Choroid plexus epithelial cell (primary cell): ENCODE measurements around the gene TMEM33.

Experiments
- DNase-seq: peaks from one replicate; pipeline ENCODE4 v3.0.0-alpha.2; 2010; ENCODE audit warnings: low read depth
- H3K4me3 ChIP-seq: 2 replicates; pipeline ENCODE4 v1.5.1; 2011; ENCODE audit warnings: low read depth, mild to moderate bottlenecking, control low read depth, low read length, moderate library complexity
- TF ChIP-seq, protein P1 (sequence below): conservative IDR thresholded peaks from 2 replicates; pipeline ENCODE4 v1.5.1; 2011; ENCODE audit warnings: low read depth, mild to moderate bottlenecking, control low read depth, inconsistent platforms, low read length, moderate library complexity

TMEM33 gene

DNA sequence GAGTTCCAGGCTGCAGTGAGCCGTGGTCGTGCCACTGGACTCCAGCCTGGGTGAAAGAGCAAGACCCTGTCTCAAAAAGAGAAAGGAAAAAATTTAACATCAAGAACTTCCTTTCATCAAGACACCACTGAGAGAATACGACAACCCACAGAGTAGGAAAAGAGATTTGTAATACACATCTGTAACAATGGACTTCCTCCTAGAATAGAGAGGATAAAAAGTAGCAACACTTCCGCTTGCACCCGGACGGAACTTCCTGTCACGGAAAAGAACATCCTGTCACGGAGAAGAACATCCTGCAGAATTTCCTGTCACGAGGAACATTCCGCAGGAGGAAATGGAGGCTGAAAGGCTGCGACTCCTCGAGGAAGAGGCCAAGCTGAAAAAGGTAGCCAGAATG, 46.2 kb downstream of the TMEM33 start, which contains the start of gene DCAF4L1:
Gene DCAF4L1, plus strand, starts transcription at position 301 of the 400 bp plus-strand sequence. Its CDS starts 37 bp downstream, at position 338.
- TF ChIP-seq, protein P1, sequence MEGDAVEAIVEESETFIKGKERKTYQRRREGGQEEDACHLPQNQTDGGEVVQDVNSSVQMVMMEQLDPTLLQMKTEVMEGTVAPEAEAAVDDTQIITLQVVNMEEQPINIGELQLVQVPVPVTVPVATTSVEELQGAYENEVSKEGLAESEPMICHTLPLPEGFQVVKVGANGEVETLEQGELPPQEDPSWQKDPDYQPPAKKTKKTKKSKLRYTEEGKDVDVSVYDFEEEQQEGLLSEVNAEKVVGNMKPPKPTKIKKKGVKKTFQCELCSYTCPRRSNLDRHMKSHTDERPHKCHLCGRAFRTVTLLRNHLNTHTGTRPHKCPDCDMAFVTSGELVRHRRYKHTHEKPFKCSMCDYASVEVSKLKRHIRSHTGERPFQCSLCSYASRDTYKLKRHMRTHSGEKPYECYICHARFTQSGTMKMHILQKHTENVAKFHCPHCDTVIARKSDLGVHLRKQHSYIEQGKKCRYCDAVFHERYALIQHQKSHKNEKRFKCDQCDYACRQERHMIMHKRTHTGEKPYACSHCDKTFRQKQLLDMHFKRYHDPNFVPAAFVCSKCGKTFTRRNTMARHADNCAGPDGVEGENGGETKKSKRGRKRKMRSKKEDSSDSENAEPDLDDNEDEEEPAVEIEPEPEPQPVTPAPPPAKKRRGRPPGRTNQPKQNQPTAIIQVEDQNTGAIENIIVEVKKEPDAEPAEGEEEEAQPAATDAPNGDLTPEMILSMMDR: no peak
- H3K4me3 ChIP-seq: no peak within 1 kb of the TSS
- DNase-seq: no peak

DNA sequence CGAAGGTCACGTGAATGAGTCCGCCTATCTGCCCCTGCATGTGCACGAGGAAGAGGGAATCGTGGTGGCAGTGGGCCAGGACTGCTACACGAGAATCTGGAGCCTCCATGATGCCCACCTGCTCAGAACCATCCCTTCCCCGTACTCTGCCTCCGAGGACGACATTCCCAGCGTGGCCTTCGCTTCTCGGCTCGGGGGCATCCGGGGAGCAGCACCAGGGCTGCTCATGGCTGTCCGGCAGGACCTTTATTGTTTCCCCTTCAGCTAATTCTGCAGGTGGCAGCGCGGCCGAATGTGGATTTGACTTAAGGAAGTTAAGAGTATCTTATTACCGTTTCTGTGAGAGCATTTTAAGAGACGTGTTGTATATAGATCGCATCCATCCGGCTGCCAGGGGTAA, 47.5 kb downstream of the TMEM33 start:
- no peak for DNase-seq
- TF ChIP-seq, protein P1: no peak
- no peak overlapping the region for H3K4me3 ChIP-seq

DNA sequence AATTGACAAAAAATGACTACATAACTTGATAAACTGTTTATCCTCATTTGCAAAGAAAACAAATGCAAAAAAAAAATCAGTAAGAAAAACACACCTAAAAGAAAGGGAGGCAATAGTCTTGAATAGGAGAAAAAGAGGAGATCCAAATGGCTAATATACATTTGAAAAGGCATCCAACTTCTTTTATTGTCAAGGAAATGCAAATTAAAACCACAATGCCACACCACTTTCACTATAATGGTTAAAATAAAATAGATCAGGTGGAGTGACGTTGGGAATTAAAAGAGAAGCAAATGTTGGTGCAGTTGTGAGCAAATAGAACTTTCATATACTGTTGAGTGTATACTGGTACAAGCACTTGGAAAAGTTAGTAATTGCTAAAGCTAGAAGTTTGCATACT, 49.9 kb downstream of the TMEM33 start:
- no peak overlapping the region for H3K4me3 ChIP-seq
- TF ChIP-seq, protein P1: no peak
- no peak for DNase-seq

DNA sequence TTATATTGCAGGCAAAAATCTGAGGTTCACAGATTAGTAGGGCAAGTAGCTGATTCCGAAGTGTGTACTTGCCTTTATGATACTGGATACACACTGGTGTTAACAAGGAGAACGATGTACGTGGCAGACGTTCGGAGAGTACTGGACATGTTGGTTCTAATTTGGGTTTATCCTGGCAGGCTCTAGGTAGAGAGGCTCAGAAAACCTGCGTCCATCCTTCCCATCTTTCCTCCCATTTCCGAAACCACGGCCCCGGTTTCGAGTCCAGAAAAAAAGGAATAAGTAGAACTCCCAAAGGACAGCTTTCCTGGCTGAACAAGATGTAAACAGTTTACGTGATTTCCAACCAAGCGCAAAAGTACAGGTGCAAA, 54.8 kb downstream of the TMEM33 start:
- peak overlapping the region; percentile 79 for H3K4me3 ChIP-seq
- DNase-seq: peak; percentile 5
- TF ChIP-seq, protein P1: no peak

DNA sequence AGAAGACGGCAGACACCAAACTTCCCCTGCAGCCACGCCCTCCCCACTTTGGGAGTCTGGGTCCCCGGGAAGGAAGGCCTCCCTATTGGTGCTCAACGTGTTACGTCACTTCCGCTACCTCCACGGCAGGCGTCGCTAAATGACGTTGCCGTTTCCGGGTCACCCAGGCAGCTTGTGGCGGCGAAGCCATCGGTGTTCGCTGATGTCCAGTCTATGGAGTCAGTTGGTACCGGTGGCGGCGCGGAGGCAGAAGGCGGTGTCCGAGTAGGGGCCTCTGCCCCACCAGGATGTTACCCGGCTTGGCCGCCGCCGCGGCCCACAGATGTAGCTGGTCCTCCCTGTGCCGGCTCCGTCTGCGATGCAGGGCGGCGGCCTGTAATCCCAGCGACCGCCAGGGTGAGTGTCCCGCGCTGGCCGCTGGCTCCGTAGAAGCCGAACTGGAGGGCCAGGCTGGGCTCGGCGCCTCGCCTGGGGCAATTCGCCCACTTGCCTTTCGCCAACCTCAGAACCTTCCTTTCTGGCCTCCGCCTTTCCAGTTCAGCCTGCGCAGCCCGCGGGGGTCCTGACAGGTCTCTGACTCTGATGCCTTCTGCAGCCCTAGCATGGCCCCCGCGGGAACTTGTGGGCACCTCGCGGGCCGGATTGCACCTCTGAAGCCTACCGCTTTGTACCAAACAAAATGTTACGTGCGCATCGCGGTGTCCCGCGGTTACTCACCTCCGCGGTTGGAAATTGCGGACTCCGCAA, 55.3 kb downstream of the TMEM33 start, which contains the start of gene SLC30A9:
Gene SLC30A9, plus strand, starts transcription at position 166 of the 747 bp plus-strand sequence. Its CDS starts 122 bp downstream, at position 288.
- TF ChIP-seq, protein P1: peak; percentile 51
- peak; percentile 93 for DNase-seq
- peak within 1 kb of the TSS; percentile 79 for H3K4me3 ChIP-seq

DNA sequence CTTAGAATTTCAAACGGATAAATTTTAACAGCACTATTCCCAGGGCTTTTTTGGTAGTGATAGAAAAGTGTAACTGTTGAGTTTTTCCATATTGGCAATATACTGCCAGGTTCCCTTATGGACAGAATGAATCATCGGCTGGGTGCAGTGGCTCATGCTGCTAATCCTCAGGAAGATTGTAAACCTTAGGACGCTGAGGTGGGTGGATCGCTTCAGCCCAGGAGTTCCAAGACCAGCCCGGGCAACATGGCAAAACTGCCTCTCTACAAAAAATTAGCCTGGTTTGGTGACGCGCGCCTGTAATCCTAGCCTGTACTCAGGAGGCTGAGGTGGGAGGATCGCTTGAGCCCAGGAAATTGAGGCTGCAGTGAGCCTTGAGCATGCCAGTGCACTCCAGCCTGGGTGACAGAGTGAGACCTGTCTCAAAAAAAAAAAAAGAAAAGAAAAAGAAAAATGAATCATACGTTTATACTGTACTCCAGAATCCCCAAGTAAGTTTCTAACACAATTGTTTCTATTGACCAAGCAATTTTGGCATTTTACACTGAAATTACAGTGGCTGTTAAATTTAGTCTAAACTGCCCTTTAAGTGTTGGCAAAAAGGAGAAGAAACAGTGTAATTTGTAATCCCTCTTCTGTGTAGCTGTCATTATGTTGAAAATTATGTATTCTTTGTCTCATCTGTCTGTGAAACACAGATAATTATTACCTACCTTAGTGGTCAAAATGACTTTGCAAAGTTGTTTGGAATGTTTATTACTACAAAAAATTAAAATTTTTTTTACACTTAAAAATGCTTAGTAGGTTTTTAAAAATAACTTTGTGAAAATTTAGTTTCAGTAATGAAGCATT, 56.9 kb downstream of the TMEM33 start:
- DNase-seq: no peak
- H3K4me3 ChIP-seq: no peak overlapping the region
- TF ChIP-seq, protein P1: no peak
